Panc1 (cell line): Measurements from ENCODE around the gene KCNN3.

Experiments
- CTCF ChIP-seq: fragments of 450-650 bp; IDR thresholded peaks from 2 replicates; pipeline ENCODE4 v1.5.1; 2017; ENCODE audit warnings: mild to moderate bottlenecking
- POLR2AphosphoS5 ChIP-seq: IDR thresholded peaks from 2 replicates; pipeline ENCODE4 v1.6.1; 2012; ENCODE audit warnings: mild to moderate bottlenecking, low read depth, low read length, moderate library complexity
- SIN3A ChIP-seq: IDR thresholded peaks from 2 replicates; pipeline ENCODE4 v1.6.1; 2012; ENCODE audit warnings: low read depth, mild to moderate bottlenecking, low read length, moderate library complexity, borderline replicate concordance; ENCODE audit not compliant: insufficient read depth

GRCh38 chr1:154714638-154715037 is 155.4 kb downstream of the KCNN3 start:
- TF ChIP-seq CTCF (no peak), POLR2AphosphoS5 (no peak), SIN3A (no peak)
